NCI-H1417 treated with DMSO at 0.1 percent for 48 hours (cell line): ENCODE measurements around the gene FJX1.
"Not testable (repeated sequence)": the region's sequence is repeated elsewhere in the genome, so short reads cannot be mapped to it uniquely, and the experiment has no call there.

ENCODE experiments used
- DNase-seq: peaks from one replicate; lab custom pipeline; 2025; lab: John Stamatoyannopoulos, UW

The FJX1 gene

GRCh38 chr11:35668350-35668749 lies 50.1 kb downstream of the FJX1 start:
- DNase-seq = not testable (repeated sequence)
